Esophagus mucosa (tissue), 1 donor: ENCODE measurements around the gene CD99. TPM values are rescaled to one million over a fixed set of nuclear protein-coding genes. Genes with fewer than 3 reads are reported as not detected.

ENCODE experiments used
- ATAC-seq: fragments of 200-7000 bp; cut with Tn5 transposase; one replicate; pipeline ENCODE4 v1.9.1; 2020
- total RNA-seq: library from RNA; stranded (reverse); gene quantifications from one replicate; pipeline ENCODE4 v1.2.4, GENCODE V29; 2023
- donor health status: DM: yes; HTN: yes; CAD: no.

Gene CD99
- total RNA-seq, 1 donor from 2014 or later = 100 TPM

DNA sequence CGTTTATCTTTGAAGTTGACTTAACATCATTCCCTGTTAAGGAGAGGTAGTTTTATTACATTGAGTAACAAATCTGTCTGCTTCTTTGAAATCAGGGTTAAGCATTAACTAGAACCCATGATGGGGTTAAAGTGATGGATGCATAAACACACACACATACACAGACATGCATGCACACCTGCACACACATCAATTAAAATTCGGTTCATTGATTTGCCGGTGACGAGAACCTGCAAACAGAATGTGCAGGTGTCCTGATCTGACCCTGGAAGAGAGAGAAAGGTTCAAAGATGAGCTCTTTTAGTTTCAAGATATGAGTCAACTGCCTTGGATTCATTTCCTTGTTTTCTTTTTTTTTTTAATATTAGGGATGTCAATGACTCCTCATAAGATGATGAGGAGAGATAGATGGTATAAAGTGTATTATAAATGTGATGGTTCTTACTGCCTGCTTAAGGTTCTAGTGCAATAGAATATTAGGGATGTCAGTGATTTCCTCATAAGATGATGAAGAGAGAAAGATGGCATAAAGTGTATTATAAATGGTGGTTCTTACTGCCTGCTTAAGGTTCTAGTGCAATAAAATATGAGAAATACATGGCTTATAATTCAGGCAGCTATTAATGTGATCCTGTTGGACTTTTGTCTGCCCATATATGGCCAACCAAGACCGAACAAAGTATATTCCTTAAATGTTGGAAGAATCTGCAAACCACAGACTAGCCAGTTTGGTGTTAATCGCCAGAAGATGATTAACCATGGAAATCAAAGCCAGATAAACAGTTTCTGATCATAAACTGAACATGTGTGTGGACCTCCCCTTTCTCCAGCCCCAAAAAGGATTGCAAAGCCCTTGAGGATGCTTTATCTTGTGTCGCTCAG is 14.1 kb upstream of the CD99 start:
- ATAC-seq = peak; percentile 25

DNA sequence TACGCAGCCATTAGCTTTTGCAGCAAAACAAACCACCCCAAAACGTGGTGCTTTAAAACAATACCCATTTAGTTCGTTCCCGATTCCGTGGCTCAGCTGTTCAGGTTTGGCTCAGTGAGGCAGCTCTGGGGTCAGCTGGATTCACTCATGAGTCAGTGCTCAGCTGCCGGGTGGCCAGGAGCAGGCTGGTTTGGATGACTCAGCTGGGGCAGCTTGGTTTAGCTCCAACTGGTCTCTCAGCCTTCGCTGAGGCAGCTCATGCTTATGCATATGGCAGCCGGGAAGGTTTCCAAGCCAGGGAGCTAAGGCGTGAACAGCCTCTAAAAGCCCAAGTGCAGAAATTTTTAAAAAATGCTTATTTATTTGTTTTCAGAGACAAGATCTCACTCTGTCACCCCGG is 13.3 kb upstream of the CD99 start:
- peak; percentile 99 for ATAC-seq

GRCh38 chrX:2678583-2678982 is 12.5 kb upstream of the CD99 start:
- no peak for ATAC-seq

- no peak for ATAC-seq
These were observed 11.3 kb upstream of the CD99 start for GRCh38 chrX:2679534-2680485.

GRCh38 chrX:2680486-2681348 is 10.4 kb upstream of the CD99 start:
- ATAC-seq = no peak

DNA sequence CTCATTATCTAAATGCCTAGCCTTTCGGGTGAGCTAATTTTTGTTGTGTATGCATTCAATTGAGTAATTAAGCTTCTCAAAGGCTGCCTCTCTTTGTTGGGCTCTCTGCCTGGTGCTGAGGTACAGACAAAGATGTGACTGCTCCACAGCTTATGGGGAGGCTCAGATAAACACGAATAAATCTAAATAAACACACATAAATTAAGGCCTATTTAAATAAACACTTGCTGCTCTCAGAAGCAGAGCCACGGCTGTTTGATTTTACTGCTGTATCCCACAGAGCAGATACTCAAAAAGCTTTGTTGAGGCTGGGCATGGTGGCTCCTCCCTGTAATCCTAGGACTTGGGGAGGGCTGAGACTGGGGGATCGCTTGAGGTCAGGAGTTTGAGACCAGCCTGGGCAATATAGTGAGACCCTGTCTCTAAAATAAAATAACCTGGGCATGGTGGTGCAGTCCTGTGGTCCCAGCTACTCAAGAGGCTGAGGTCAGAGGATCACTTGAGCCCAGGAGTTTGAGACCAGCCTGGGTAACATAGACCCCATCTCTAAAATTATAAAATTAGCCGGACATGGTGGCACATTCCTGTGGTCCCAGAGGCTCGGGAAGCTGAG is 8.4 kb upstream of the CD99 start:
- ATAC-seq = no peak

DNA sequence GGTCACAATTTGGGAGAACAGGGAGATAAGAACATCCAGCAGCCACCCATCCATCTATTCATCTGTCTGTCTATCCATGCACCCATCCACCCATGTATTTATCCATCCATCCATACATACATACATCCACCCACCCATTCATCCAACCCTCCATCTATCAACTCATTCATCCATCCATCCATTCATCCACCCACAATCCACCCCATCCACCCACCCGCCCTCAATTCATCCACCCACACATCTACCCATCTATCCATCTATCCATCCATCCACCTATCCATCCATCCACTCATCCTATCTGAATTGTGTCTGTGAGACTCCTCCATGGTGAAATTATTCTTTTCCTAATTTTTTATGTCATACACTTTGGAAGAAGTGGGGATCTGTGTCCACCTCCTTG is 6.8 kb upstream of the CD99 start:
- no peak for ATAC-seq

- ATAC-seq = no peak
These were observed 5.2 kb upstream of the CD99 start for GRCh38 chrX:2685886-2686285.

DNA sequence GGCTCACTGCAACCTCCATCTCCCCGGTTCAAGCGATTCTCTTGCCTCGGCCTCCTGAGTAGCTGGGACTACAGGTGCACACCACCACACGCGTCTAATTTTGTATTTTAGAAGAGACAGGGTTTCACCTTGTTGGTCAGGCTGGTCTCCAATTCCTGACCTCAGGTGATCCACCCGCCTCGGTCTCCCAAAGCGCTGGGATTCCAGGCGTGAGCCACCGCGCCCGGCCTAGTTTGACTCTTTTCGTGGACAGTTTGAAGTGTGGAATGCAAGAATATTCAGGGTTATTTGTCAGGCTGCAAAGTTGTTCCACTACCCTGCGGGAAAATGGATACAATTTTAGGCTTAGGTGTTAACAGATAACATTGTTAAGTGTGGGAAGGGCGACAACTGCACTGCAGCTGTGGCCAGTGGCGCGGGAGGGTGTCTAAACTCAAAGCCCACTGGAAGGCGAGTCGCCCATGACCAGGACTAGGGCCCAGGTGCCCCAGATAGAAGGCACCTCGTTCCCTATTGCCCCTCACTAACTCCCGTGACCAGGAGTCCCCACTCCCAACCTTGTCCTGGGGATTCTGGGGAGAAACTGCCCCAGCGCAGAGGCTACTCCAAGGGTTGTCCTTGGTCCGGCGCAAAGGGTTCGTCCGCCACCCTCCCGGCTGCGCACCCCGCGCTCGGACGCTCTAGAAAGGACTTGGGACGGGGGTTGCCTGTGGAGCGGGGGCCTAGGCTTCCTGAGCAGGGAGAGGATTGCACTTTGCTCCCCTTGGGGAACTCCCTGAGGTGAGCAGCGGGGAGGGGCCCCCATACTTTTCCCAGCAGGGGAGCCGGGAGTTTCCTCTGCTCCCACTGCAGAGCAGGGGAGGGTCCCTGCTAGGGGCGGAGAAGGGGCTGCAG is 1.1 kb upstream of the CD99 start:
- ATAC-seq = no peak

GRCh38 chrX:2691543-2692220 is 587 bp downstream of the CD99 start:
- peak; percentile 30 for ATAC-seq

- ATAC-seq = no peak
These were observed 1.4 kb downstream of the CD99 start for GRCh38 chrX:2692221-2693112.

- ATAC-seq = no peak
These were observed 2.3 kb downstream of the CD99 start for GRCh38 chrX:2693113-2694002.

DNA sequence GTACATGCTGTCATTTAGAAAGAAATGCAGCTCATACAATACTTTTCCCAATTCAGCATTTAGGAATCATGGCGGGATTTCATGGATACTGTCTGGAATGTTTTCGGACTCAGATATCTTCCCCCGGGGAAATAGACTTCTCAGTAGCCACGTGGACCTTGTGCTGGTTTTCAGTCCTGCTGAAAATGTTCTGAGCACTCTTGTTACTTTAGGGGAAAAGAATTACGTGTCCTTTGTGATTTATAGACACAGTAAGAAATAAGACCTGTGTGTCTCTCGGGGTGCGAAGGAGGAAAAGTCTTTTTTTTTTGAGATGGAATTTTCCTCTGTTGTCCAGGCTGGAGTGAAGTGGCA is 3.8 kb downstream of the CD99 start:
- ATAC-seq = no peak

GRCh38 chrX:2696698-2697215 is 5.7 kb downstream of the CD99 start:
- peak; percentile 92 for ATAC-seq

DNA sequence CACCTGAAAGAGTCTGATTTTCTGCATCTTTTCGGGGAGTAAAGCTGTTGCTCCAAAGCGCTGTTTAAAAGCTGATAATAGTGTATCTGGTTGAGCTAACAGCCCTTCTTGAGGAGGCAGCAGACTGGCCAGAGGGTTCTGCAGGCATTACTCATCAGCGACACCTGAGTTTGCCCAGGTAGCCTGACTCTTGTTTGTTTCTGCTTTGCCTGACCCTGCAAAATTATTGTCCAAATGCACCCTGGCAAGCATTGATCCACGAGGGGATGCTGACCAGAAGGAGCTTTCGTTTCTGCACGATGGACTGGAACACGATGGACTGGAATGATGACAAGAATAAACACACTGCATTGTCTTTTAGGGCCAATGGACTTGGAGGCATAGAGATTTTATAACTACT is 6.2 kb downstream of the CD99 start:
- peak; percentile 61 for ATAC-seq

DNA sequence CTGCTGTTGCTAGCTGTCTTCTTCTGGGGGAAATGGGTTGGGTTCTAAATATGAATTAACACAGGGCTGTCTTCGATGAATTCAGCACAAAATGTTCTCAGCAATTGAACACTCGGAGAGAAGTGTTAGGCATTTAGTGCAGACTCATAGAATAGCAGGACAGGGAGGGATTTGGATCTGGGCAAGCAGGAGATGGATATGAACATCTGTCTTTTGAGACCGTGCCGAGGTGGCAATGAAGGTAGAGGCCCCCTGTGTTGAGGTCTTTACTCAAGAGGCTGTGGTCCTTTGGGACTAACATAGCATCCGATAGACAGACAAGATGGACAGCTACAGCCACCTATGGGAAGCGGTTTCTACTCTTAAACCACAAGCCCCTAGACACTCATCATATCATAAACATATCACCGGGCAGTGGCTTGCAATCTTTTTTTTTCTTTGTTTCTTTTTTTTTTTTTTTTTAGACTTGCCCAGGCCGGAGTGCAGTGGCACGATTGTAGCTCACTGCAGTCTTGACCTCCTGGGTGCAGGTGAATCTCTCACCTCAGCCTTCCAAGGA is 6.7 kb downstream of the CD99 start:
- ATAC-seq = no peak

DNA sequence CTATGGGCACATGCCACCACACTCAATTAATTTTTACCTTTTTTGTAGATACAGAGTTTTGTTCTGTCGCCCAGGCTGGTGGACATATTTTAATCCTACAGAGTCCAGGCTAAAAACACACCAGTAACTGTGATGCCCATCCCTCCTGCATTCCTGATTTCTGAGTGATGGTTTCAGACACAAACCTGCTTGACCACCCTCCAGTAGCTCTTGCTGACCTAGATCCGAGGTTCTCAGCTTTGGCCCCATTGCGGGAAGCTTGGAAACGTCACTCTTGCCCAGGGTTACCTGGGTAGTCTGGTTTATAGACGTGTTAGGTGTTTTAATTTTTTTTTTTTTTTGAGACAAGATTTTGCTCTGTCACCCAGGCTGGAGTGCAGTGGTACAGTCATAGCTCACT is 7.5 kb downstream of the CD99 start:
- ATAC-seq = peak; percentile 81

GRCh38 chrX:2699959-2700358 is 8.9 kb downstream of the CD99 start:
- ATAC-seq = no peak
